Stimulated activated CD8-positive, alpha-beta memory T cell treated with anti-CD3 and anti-CD28 coated beads, Interleukin-4, amount 100 ng/mL, for 4 hours (primary cell): Measurements from ENCODE around the gene BCAS3.

Source experiments
- DNase-seq, 2 donors: peaks; one replicate each; pipeline ENCODE4 v3.0.0-alpha.2; 2020; ENCODE audit warnings: low read depth in 2 of 2, low spot score in 1 of 2

The BCAS3 gene

GRCh38 chr17:61309362-61310256 is 632.0 kb downstream of the BCAS3 start:
- no peak for DNase-seq

- DNase-seq = no peak
These were observed 632.9 kb downstream of the BCAS3 start for GRCh38 chr17:61310590-61310989.

- DNase-seq = no peak
These were observed 635.0 kb downstream of the BCAS3 start for GRCh38 chr17:61312406-61313295.

DNA sequence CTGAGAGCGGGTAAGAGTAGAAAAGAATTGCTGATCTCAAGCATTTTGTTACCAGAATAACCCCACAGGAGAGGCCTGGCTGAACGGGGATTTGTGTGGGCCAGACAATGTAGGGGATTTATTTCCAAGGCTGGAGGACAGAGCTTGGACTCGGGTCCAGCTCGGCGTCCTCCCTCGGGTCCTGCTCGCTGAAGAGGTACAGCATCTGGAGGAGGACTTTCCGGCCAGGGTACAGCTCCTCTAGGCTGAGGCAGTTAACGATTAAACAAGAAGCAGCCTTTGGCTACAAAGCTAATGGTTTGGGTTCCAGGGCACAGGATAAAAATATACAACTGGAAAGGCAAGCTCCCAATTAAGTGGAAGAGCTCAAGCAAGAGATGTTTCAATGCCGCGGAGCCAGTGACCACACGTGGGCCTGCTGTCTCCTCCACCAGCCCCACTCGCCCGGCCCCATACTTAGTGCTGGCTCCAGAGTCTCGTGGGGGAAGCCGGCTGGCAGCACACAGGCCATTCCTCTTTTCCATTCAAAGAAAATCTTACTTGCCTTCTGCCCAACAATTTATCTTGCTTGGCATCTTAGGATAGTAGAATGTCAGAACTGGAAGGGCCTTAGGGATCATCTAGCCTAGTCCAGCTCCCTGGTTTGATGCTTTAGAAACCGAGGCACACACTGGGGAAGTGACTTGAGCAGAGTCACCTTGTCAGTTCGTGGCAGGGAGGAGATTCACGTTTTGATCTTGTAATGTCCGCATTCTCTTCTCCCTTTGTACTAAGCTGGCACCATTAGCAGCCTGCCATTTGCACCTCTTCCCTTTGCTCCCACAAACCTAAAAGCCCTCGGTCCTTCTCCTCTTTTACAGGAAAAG is 636.0 kb downstream of the BCAS3 start:
- DNase-seq = no peak

GRCh38 chr17:61314368-61315078 is 636.9 kb downstream of the BCAS3 start:
- no peak for DNase-seq

GRCh38 chr17:61316633-61317032 is 639.0 kb downstream of the BCAS3 start:
- no peak for DNase-seq

DNA sequence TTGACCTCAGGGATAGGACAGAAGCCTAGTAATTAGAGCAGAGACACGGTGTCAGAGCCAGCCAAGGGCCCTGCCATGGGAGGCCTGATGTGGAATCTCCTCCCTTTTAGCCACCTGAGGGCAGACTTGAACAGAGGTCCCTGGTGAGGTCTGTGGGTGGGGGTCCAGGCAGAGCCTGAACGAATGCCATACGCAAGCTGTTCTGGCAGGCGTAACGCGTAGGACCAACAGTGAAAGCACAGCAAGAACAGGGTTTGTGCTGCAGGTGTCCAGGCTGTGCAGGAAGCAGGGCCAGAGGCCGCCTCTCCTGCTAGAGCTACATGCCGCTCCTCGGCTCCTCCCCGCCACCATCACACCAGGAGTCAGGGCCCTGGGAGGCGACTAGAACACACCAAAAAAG is 640.1 kb downstream of the BCAS3 start:
- no peak for DNase-seq

DNA sequence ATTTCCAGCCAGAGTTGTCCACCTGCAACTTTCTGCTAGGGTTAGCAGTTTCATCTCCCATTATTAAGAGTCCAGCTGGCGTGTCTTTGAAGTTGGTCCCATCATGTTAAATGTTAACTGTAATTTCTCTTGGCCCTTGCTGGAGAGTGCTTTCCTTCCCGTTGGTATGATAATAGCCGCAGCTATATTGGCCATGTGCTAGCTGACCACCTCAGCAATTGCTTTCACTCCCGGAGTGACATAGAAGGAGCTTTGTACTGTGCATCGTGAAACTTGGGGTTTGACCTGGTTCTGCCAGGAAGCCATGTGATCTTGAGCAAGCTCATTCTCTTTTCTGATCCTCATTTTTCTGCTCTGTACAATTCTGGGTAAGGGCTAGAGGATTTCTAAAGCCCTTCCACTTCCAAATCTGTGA is 641.0 kb downstream of the BCAS3 start:
- DNase-seq = no peak

- no peak for DNase-seq
These were observed 643.7 kb downstream of the BCAS3 start for GRCh38 chr17:61321344-61321743.

DNA sequence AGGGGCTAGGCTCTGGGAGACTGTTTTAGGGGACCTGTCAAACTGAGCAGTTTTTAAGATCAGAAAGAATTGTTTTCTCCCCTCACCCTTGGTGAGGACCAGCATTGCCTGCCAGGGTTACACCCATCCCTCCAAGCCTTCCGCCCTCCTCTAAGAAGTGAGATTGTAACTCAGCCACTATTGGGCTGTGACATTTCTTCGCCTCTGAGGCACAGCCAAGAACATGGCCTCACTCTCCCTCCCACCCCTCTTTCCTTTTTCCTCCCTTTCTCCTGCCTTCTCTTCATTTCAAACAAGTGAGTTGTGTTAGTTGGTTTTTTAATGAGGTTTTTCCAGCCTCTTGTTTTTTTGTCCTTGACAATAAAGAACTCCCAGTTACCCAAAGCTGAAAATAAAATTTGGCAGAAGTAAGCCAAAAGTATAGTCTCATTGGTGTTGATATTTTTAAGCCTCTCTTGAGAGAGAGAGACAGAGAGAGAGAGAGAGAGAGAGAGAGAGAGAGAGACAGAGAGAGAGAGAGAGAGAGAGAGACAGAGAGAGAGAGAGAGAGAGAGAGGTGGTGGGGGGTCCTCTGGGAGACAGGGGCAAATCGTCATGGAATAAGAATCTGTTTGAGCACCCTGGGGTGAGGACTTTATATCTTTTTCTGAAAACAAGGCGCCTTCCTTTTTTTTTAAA is 644.8 kb downstream of the BCAS3 start:
- no peak for DNase-seq

DNA sequence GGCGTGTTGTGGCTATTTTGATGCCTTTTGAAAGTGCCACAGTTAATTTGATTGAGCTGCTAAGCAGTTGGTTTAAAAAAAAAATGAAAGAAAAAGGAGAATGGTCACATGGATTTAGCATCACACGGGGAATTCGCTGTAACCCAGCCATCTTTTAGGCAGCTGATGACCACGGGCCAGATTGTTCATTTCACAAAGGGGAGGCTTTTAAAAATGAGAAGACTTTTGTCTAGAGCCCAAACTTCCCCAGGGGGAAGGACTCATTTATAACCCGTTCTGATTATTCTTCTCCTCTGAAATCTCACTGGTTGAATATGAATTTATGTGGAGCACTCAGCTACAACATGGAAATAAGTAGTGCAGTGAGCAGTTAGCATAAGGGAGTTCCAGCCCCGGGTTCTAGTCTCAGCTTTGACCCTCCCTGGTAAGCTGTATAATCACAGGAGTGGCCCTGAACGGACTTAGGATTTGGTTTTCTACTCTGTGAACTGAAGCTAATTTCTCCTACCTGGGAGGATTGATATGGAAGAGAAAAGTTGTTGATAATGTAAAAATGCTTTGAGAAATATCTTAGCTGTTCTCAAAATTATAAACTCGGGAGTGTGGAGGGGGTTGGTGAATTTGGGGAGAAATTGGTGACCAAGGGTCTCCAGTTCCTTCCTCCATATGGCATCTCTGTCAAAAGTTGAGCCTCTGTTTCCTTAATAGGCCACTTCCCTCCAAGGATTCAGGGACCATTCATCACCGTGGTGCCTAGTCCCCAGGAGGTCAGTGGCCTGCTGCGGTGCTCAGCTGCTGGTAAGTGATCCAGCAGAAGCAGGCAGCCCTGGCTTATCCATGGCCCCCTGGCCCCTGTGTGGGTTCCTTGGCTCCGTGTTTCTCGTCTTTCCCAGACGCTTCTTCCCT is 645.6 kb downstream of the BCAS3 start:
- no peak for DNase-seq

DNA sequence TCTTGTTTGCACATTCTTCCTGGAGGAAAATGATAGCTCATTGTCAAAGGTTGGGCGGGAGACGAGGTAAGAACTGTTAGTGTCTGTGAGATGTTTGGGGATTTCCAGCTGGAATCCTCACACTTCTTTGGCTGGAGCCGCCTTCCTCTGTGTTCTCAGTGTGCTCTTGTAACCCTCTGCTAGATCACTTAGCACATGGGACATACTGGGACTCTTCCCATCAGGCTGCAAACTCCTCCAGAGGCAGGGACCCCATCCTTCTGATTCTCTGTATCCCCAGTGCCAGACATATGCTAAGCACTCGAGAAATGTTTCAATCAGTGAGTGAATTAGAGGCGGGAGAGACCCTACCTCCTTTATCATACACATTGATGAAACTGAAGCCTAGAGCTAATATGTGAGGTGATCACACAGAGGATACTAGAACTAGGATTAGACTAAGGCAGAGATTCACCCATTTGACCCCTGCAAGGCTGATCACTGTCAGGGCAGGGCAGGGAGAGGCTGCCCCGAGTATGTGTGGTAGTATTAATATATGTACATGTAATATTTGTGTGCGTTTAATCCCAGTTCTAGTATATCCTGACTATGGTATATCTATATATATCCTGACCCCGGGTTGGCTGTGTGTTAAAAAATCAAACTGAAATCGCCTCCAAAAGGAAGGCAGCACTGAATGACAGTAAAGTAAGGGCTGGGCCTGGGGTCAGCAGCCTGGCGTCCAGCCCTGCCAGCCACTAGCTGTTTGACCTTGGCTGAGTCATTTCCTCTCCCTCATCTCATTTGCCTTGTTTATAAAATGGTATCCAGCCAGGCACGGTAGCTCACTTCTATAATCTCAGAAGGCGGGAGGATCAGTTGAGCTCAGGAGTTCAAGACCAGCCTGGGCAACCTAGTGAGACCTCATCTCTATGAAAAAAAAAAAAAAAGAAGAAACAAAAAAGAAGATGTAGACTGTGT is 646.5 kb downstream of the BCAS3 start:
- no peak for DNase-seq

DNA sequence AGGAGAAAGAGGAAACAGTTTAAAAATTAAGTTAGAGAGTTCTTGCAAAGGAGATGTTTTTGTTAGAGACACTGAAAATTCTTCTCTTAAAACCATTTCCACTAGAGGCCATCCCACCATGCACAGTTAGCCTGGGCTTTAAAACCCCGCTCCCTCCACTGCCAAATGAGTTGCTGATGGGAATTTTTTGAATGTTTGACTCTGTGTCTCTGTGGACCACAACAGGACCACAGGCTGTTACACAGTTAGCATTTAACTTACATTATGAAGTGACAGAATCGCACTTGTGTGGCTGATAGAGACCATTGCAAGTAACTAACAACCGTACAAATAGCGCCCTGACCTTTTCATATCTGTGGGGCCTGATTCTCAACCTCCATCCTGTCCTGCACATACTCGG is 647.3 kb downstream of the BCAS3 start:
- no peak for DNase-seq

GRCh38 chr17:61325382-61326073 is 647.9 kb downstream of the BCAS3 start:
- no peak for DNase-seq

GRCh38 chr17:61326330-61326729 is 648.7 kb downstream of the BCAS3 start:
- DNase-seq = no peak

DNA sequence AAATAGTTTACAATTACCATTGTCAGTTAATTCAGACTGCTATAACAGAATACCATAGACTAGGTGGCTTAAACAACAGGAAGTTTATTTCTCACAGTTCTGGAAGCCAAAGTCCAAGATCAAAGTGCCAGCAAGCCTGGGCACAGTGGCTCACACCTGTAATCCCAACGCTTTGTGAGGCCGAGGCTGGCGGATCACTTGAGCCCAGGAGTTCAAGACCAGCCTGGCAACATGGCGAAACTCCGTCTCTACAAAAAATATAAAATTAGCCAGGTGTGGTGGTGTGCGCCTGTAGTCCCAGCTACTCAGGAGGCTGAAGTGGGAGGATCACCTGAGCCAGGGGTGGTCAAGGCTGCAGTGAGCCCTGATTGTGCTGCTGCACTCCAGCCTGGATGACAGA is 650.7 kb downstream of the BCAS3 start:
- DNase-seq = no peak
